Astrocyte (in vitro differentiated cells and primary cell): ENCODE measurements around the gene ZMIZ1.

Source experiments
- EZH2 ChIP-seq: IDR thresholded peaks from 2 replicates; pipeline ENCODE4 v1.6.1; 2012; ENCODE audit warnings: mild to moderate bottlenecking, low read length, inconsistent platforms; ENCODE audit not compliant: insufficient read depth
- TF ChIP-seq, protein P1 (sequence below): IDR thresholded peaks from 2 replicates; pipeline ENCODE4 v1.5.1; 2011; ENCODE audit warnings: low read depth, mild to moderate bottlenecking, inconsistent platforms, low read length, moderate library complexity; ENCODE audit not compliant: insufficient read depth

DNA sequence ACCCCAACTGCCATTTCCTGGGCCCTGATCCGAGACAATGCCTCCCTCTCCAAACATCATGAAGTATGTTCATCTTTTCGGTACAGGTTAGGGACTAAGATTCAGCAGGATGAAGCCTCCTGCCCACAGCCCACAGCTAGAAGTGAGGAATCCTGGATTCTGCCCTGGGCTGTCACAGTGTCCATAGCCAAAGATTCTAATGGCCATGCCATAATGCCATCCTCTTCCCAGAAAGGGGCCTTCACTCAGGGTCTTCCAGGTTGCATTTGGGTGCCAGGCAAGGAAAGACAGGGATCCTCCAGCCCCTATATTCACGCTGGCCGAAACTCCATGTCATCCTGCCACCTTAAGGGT lies 15.7 kb upstream of the ZMIZ1 start:
- TF ChIP-seq, protein P1, sequence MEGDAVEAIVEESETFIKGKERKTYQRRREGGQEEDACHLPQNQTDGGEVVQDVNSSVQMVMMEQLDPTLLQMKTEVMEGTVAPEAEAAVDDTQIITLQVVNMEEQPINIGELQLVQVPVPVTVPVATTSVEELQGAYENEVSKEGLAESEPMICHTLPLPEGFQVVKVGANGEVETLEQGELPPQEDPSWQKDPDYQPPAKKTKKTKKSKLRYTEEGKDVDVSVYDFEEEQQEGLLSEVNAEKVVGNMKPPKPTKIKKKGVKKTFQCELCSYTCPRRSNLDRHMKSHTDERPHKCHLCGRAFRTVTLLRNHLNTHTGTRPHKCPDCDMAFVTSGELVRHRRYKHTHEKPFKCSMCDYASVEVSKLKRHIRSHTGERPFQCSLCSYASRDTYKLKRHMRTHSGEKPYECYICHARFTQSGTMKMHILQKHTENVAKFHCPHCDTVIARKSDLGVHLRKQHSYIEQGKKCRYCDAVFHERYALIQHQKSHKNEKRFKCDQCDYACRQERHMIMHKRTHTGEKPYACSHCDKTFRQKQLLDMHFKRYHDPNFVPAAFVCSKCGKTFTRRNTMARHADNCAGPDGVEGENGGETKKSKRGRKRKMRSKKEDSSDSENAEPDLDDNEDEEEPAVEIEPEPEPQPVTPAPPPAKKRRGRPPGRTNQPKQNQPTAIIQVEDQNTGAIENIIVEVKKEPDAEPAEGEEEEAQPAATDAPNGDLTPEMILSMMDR: no peak
- no peak for TF ChIP-seq EZH2
